Osteoblast (primary cell): ENCODE measurements around the gene AAGAB. TPM values are rescaled to one million over a fixed set of nuclear protein-coding genes. Genes with fewer than 3 reads are reported as not detected.

Experiments
- DNase-seq: peaks from one replicate; pipeline ENCODE4 v3.0.0; 2011; ENCODE audit warnings: low spot score, mixed read lengths; ENCODE audit not compliant: insufficient read length; ENCODE audit errors: missing footprints
- H2AFZ ChIP-seq: 2 replicates; pipeline ENCODE4 v1.6.0; 2011; ENCODE audit warnings: mild to moderate bottlenecking, low read length
- H3K27ac ChIP-seq: 2 replicates; pipeline ENCODE4 v1.5.1; 2011; ENCODE audit warnings: mild to moderate bottlenecking, low read depth, low read length, moderate library complexity
- H3K27me3 ChIP-seq: 2 replicates; pipeline ENCODE4 v1.6.0; 2012; ENCODE audit warnings: mild to moderate bottlenecking, control low read depth, inconsistent platforms, low read length, moderate library complexity; ENCODE audit not compliant: insufficient read depth
- H3K36me3 ChIP-seq: 2 replicates; pipeline ENCODE4 v1.5.1; 2011; ENCODE audit warnings: mild to moderate bottlenecking, low read length, control low read depth, moderate library complexity; ENCODE audit not compliant: insufficient read depth
- H3K4me1 ChIP-seq: 2 replicates; pipeline ENCODE4 v1.5.1; 2011; ENCODE audit warnings: mild to moderate bottlenecking, low read length, control low read depth, moderate library complexity; ENCODE audit not compliant: insufficient read depth
- H3K4me2 ChIP-seq: 2 replicates; pipeline ENCODE4 v1.6.0; 2011; ENCODE audit warnings: mild to moderate bottlenecking, low read length; ENCODE audit not compliant: insufficient read depth
- H3K4me3 ChIP-seq: fragments of 200-600 bp; sonication (generic); 3 replicates; pipeline ENCODE4 v1.5.1; 2012; ENCODE audit warnings: mild to moderate bottlenecking, low read length, inconsistent platforms; ENCODE audit not compliant: insufficient read depth
- H3K79me2 ChIP-seq: 2 replicates; pipeline ENCODE4 v1.6.0; 2012; ENCODE audit warnings: mild to moderate bottlenecking, low read length, control low read depth, inconsistent platforms; ENCODE audit not compliant: insufficient read depth
- H3K9me3 ChIP-seq: 2 replicates; pipeline ENCODE4 v1.5.1; 2011; ENCODE audit warnings: low read depth, low read length, control low read depth
- H4K20me1 ChIP-seq: 2 replicates; pipeline ENCODE4 v1.6.0; 2012; ENCODE audit warnings: mild to moderate bottlenecking, low read length, control low read depth; ENCODE audit not compliant: insufficient read depth
- CTCF ChIP-seq: IDR thresholded peaks from 2 replicates; pipeline ENCODE4 v1.5.1; 2011; ENCODE audit warnings: mild to moderate bottlenecking, low read depth, low read length, moderate library complexity; ENCODE audit errors: extremely low read depth
- total RNA-seq: library from RNA; depleted of rRNA; stranded (reverse); fragments of >200 nt; gene quantifications from 2 replicates; pipeline ENCODE4 v1.2.3, GENCODE V29; 2012

AAGAB gene
- total RNA-seq, 1 donor = 51.0 TPM

- peaks cover 5% of the 10 kb centered on the region for H3K36me3 ChIP-seq
- H3K4me2 ChIP-seq = no peak overlapping the region
- H4K20me1 ChIP-seq = no peaks in the 10 kb centered on the region
- no peak overlapping the region for H2AFZ ChIP-seq
- peaks cover 21% of the 10 kb centered on the region for H3K4me1 ChIP-seq
- no peaks in the 10 kb centered on the region for H3K9me3 ChIP-seq
- no peaks in the 10 kb centered on the region for H3K27me3 ChIP-seq
- H3K79me2 ChIP-seq = peaks cover 93% of the 10 kb centered on the region
- no peak overlapping the region for H3K27ac ChIP-seq
- DNase-seq = no peak
- TF ChIP-seq CTCF = no peak
- no peak overlapping the region for H3K4me3 ChIP-seq
Measured at GRCh38 chr15:67244971-67245478, 9.4 kb downstream of the AAGAB start.

GRCh38 chr15:67242708-67243111, 11.8 kb downstream of the AAGAB start:
- Histone ChIP-seq H2AFZ (no peak overlapping the region), H3K9me3 (no peaks in the 10 kb centered on the region), H3K4me1 (peaks cover 12% of the 10 kb centered on the region), H3K36me3 (peaks cover 5% of the 10 kb centered on the region), H3K27ac (no peak overlapping the region), H3K79me2 (peaks cover 92% of the 10 kb centered on the region), H3K4me2 (no peak overlapping the region), H3K4me3 (no peak overlapping the region), H3K27me3 (no peaks in the 10 kb centered on the region), H4K20me1 (no peaks in the 10 kb centered on the region)
- DNase-seq = no peak
- no peak for TF ChIP-seq CTCF

GRCh38 chr15:67241132-67241855, 13.2 kb downstream of the AAGAB start:
- Histone ChIP-seq H3K4me1 (peaks cover 11% of the 10 kb centered on the region), H4K20me1 (no peaks in the 10 kb centered on the region), H3K9me3 (no peaks in the 10 kb centered on the region), H3K79me2 (peaks cover 94% of the 10 kb centered on the region), H3K27ac (no peak overlapping the region), H3K4me3 (no peak overlapping the region), H3K36me3 (peaks cover 5% of the 10 kb centered on the region), H3K4me2 (no peak overlapping the region), H2AFZ (no peak overlapping the region), H3K27me3 (no peaks in the 10 kb centered on the region)
- no peak for DNase-seq
- no peak for TF ChIP-seq CTCF

GRCh38 chr15:67240235-67241131, 14.0 kb downstream of the AAGAB start:
- H3K9me3 ChIP-seq = no peaks in the 10 kb centered on the region
- peaks cover 89% of the 10 kb centered on the region for H3K79me2 ChIP-seq
- H2AFZ ChIP-seq = no peak overlapping the region
- TF ChIP-seq CTCF = peak; percentile 22
- H3K27ac ChIP-seq = no peak overlapping the region
- H3K4me1 ChIP-seq = peaks cover 11% of the 10 kb centered on the region
- peaks cover 12% of the 10 kb centered on the region for H3K36me3 ChIP-seq
- H3K4me3 ChIP-seq = no peak overlapping the region
- H3K4me2 ChIP-seq = no peak overlapping the region
- no peaks in the 10 kb centered on the region for H3K27me3 ChIP-seq
- no peaks in the 10 kb centered on the region for H4K20me1 ChIP-seq
- DNase-seq = no peak
